HepG2 (cell line): ENCODE results near the gene IBA57. TPM values are rescaled to one million over a fixed set of nuclear protein-coding genes. Genes with fewer than 3 reads are reported as not detected.

Experiments
- ATAC-seq: fragments of 200-7000 bp; cut with Tn5 transposase; 3 replicates; pipeline ENCODE4 v1.9.1; 2020; ENCODE audit warnings: mild to moderate bottlenecking, moderate library complexity
- BruUV-seq: library from RNA; stranded (reverse); fragments of 400-500 nt; replicated peaks from 2 replicates; lab custom pipeline; 2021; lab: Mats Ljungman, UMichigan
- CTCF ChIA-PET: fragments of 300-600 bp; formaldehyde crosslinking; extraction: SDS; loops from one replicate; lab custom pipeline; 2021; ENCODE audit warnings: low total read pairs, inconsistent platforms, low intra/inter-chr PET ratio; lab: Yijun Ruan, JAX
- POLR2A ChIA-PET: fragments of 350-600 bp; sonication (Branson Sonifier 250); formaldehyde crosslinking; loops from one replicate; lab custom pipeline; 2020; ENCODE audit warnings: antibody characterized with exemption, inconsistent platforms; lab: Yijun Ruan, JAX
- DNase-seq: peaks from one replicate; pipeline ENCODE4 v3.0.0-alpha.2; 2015; ENCODE audit warnings: low spot score
- FAIRE-seq: peaks from 3 replicates; lab custom pipeline; 2011; peaks lifted over from hg19 to GRCh38; lab: Jason Lieb, UNC
- H2AFZ ChIP-seq: one replicate; pipeline ENCODE4 v1.6.1; 2011; ENCODE audit warnings: low read length, inconsistent platforms
- H3K27ac ChIP-seq: fragments of 300-600 bp; 3 replicates; pipeline ENCODE4 v1.8.0; 2011; ENCODE audit warnings: mixed run types, mild to moderate bottlenecking, mixed read lengths, low read length, inconsistent platforms; ENCODE audit not compliant: insufficient read depth; ENCODE audit errors: extremely low read length
- H3K27me3 ChIP-seq, 2 experiments: fragments of 200-600 bp in 1 of 2; 2 replicates in 1 of 2; 3 replicates in 1 of 2; pipeline versions ENCODE4 v1.6.0 to v1.8.0; 2011; ENCODE audit warnings: low read length in 2 of 2, mild to moderate bottlenecking in 2 of 2, moderate library complexity in 2 of 2, inconsistent platforms in 1 of 2; ENCODE audit not compliant: insufficient read depth in 2 of 2, control insufficient read depth in 1 of 2
- H3K36me3 ChIP-seq, 2 experiments: fragments of 200-600 bp in 1 of 2; replicated peaks in 1 of 2; 2 replicates in 1 of 2; 3 replicates in 1 of 2; pipeline versions ENCODE4 v1.5.1 to v1.8.0; 2011; ENCODE audit warnings: low read length in 2 of 2, inconsistent platforms in 1 of 2; ENCODE audit not compliant: insufficient read depth in 2 of 2, control insufficient read depth in 1 of 2
- H3K4me1 ChIP-seq: 2 replicates; pipeline ENCODE4 v1.5.1; 2012; ENCODE audit warnings: low read length, inconsistent platforms; ENCODE audit not compliant: insufficient read depth
- H3K4me2 ChIP-seq: 2 replicates; pipeline ENCODE4 v1.6.0; 2011; ENCODE audit warnings: low read depth, low read length, inconsistent platforms
- H3K4me3 ChIP-seq, 3 experiments: fragments of 200-600 bp in 1 of 3; sonication (generic), shearing (Covaris generic) in 1 of 3; replicated peaks in 1 of 3; 2 replicates each; pipeline ENCODE4 v1.5.1; 2011 to 2016; ENCODE audit warnings: low read length in 3 of 3, inconsistent platforms in 2 of 3, low read depth in 2 of 3, mild to moderate bottlenecking in 2 of 3, control low read depth in 1 of 3, mixed read lengths in 1 of 3; ENCODE audit not compliant: insufficient read depth in 1 of 3
- H3K79me2 ChIP-seq: one replicate; pipeline ENCODE4 v1.6.1; 2011; ENCODE audit warnings: low read length, inconsistent platforms; ENCODE audit not compliant: insufficient read depth
- H3K9ac ChIP-seq: 2 replicates; pipeline ENCODE4 v1.6.0; 2011; ENCODE audit warnings: mild to moderate bottlenecking, low read depth, low read length, inconsistent platforms; ENCODE audit not compliant: insufficient read depth
- H3K9me3 ChIP-seq: 2 replicates; pipeline ENCODE4 v1.5.1; 2012; ENCODE audit warnings: mild to moderate bottlenecking, low read length
- H4K20me1 ChIP-seq: 2 replicates; pipeline ENCODE4 v1.6.0; 2011; ENCODE audit warnings: inconsistent platforms, mild to moderate bottlenecking, low read length, moderate library complexity; ENCODE audit not compliant: insufficient read depth
- CEBPB ChIP-seq: IDR thresholded peaks from 2 replicates; pipeline ENCODE4 v1.6.1; 2011; ENCODE audit warnings: low read depth, low read length, improper control_type of control experiment, borderline replicate concordance
- GABPA ChIP-seq, 2 experiments: IDR thresholded peaks; 2 replicates each; pipeline ENCODE4 v1.6.1; 2011 to 2016; ENCODE audit warnings: low read depth in 2 of 2, low read length in 1 of 2, missing biosample characterization in 1 of 2, missing genetic modification characterization in 1 of 2
- HNF4G ChIP-seq, 2 experiments: sonication (generic) in 1 of 2; formaldehyde crosslinking in 1 of 2; IDR thresholded peaks; 2 replicates each; pipeline versions ENCODE4 v1.4.0 to v1.6.1; 2011 to 2020; ENCODE audit warnings: borderline replicate concordance in 2 of 2, low read depth in 2 of 2, mild to moderate bottlenecking in 2 of 2, low read length in 1 of 2, missing genetic modification reagents in 1 of 2, moderate library complexity in 1 of 2
- MAFF ChIP-seq: IDR thresholded peaks from 2 replicates; pipeline ENCODE4 v1.6.1; 2011; ENCODE audit warnings: low read depth, low read length, improper control_type of control experiment
- PHF21A ChIP-seq: sonication (generic); formaldehyde crosslinking; IDR thresholded peaks from 2 replicates; pipeline ENCODE4 v1.5.0; 2020; ENCODE audit warnings: mild to moderate bottlenecking, missing genetic modification reagents
- RAD51 ChIP-seq: fragments of 450-650 bp; IDR thresholded peaks from 2 replicates; pipeline ENCODE4 v1.6.1; 2016; ENCODE audit warnings: borderline replicate concordance
- RFXAP ChIP-seq: sonication (generic); formaldehyde crosslinking; IDR thresholded peaks from 2 replicates; pipeline ENCODE4 v1.4.0; 2020; ENCODE audit warnings: missing genetic modification reagents, borderline replicate concordance
- TEAD3 ChIP-seq: optimal IDR thresholded peaks from 2 replicates; pipeline ENCODE3; 2016; ENCODE audit warnings: borderline replicate concordance
- ZKSCAN5 ChIP-seq: sonication (generic); formaldehyde crosslinking; IDR thresholded peaks from 2 replicates; pipeline ENCODE4 v1.5.1; 2020; ENCODE audit warnings: mild to moderate bottlenecking, missing genetic modification reagents
- ZMYM2 ChIP-seq: sonication (generic); formaldehyde crosslinking; IDR thresholded peaks from 2 replicates; pipeline ENCODE4 v1.8.0; 2022; ENCODE audit warnings: mild to moderate bottlenecking, missing genetic modification reagents
- ZNF296 ChIP-seq: sonication (generic); formaldehyde crosslinking; conservative IDR thresholded peaks from 2 replicates; pipeline ENCODE4 v1.5.0; 2020; ENCODE audit warnings: mild to moderate bottlenecking, missing genetic modification reagents
- ZNF34 ChIP-seq: sonication (generic); formaldehyde crosslinking; IDR thresholded peaks from 2 replicates; pipeline ENCODE4 v1.4.0; 2020; ENCODE audit warnings: mild to moderate bottlenecking, missing genetic modification reagents, borderline replicate concordance
- ZNF382 ChIP-seq: sonication (generic); formaldehyde crosslinking; IDR thresholded peaks from 2 replicates; pipeline ENCODE4 v1.5.0; 2020; ENCODE audit warnings: missing genetic modification reagents, mild to moderate bottlenecking, borderline replicate concordance
- ZNF562 ChIP-seq: sonication (generic); formaldehyde crosslinking; IDR thresholded peaks from 2 replicates; pipeline ENCODE4 v1.8.0; 2022; ENCODE audit warnings: missing genetic modification reagents, borderline replicate concordance
- ZSCAN25 ChIP-seq: sonication (generic); formaldehyde crosslinking; IDR thresholded peaks from 2 replicates; pipeline ENCODE4 v1.8.0; 2022; ENCODE audit warnings: mild to moderate bottlenecking, missing genetic modification reagents
- WGBS: methylation state at CpG from one replicate; pipeline ENCODE4 v1.1.6; 2017; ENCODE audit warnings: low lambda C conversion rate; 5-methylcytosine and 5-hydroxymethylcytosine counted together
- in situ Hi-C: cut with HindIII; loops from 2 replicates; pipeline ENCODE4 v1.10.0; 2017; ENCODE audit warnings: low pct_unique_long_range_greater_than_20kb; ENCODE audit not compliant: extremely low pct_ligation_motif_present
- intact Hi-C: fragments of 100-400 bp; cut with micrococcal nuclease; formaldehyde crosslinking; loops from one replicate; pipeline ENCODE4 v1.10.0; 2022; ENCODE audit not compliant: unreplicated experiment
- polyA plus RNA-seq, 8 experiments: library from polyadenylated mRNA; depleted of rRNA in 3 of 8; stranded (reverse) in 7 of 8; unstranded in 1 of 8; fragments of >200 nt; fragmentation: Illumina TruSeq in 4 of 8; extraction: Trizol in 4 of 8; gene quantifications; 2 replicates each; pipeline versions ENCODE4 v1.2.1 to v1.2.3, GENCODE V29; 2011 to 2016; ENCODE audit warnings: low read depth in 4 of 8, missing spikeins in 1 of 8, mixed read lengths in 1 of 8; ENCODE audit not compliant: insufficient read depth in 1 of 8
- total RNA-seq, 5 experiments: library from RNA; depleted of rRNA; stranded (reverse); fragments of >200 nt; fragmentation: Illumina TruSeq; extraction: Trizol; gene quantifications; 2 replicates each; pipeline ENCODE4 v1.2.3, GENCODE V29; 2016; ENCODE audit warnings: low read depth in 1 of 5
- TF ChIP-seq, protein P1 (sequence below): sonication (generic); formaldehyde crosslinking; IDR thresholded peaks from 2 replicates; pipeline ENCODE4 v1.4.0; 2020; ENCODE audit warnings: missing genetic modification reagents
- TF ChIP-seq, protein P2 (sequence below): IDR thresholded peaks from 2 replicates; pipeline ENCODE4 v1.6.1; 2018; ENCODE audit warnings: missing genetic modification reagents, mild to moderate bottlenecking, missing compliant biosample characterization

IBA57 gene
- total and polyA plus RNA-seq, 2 of the 13 experiments (the other 11 are each of a cell fraction or from before 2014, with no cell fraction given) = 2.3 to 10.2 TPM

DNA sequence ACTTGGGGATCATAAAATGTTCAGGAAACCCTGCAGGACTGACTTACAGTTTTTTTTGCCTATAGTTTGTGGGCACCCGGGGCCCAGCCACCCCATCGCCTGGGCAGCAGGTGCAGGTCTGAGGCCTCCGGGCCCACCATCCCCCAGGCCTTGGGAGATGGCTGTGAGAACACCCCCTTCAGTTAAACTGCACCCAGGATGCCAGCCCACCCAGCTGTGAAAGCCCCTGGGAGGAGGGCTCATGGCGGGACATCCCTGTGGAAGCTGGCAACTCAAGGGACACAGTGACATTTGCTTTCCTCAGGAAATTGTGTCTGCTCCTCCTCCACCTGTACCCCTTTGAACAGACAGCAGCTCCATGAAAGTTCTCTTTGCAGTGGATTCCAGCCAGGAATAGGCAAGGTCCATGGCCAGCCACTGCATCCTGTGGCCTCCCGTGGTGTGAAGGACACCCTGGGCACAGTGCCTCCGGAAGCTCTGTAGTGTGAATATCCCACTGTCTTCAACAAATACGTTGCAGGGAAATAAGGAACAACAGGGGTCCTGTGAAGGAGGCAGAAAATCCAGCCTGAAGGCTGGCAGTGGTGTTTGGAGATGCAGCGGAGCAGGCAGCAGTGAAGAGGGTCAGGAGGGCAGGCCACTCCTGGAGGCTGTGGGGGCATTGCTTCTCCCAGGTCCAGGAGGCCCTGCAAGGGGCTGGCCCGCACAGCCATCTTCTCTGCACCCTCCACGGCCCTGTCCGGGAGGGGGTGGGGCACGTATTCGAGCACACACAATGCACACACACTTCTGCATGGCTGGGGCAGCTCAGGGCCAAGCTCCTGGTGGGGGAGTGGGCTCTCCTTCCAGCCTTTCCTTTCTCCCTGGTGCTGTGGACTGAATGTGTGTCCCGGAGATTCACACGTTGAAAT lies 40.2 kb downstream of the IBA57 start:
- 0 out of 3 replicates have a peak, but pooled peaks have one; percentile 9 for ATAC-seq
- in situ Hi-C loops (no loop called here), intact Hi-C loops (no loop called here)
- Histone ChIP-seq H4K20me1 (no peaks in the 10 kb centered on the region), H3K27me3 (peaks cover 4 to 36% of the 10 kb centered on the region in 2 experiments; a peak in 4 of 5 replicates), H3K4me2 (no peak overlapping the region), H3K4me1 (no peaks in the 10 kb centered on the region), H3K9me3 (no peaks in the 10 kb centered on the region), H3K27ac (no peak overlapping the region), H3K36me3 (no peaks in the 10 kb centered on the region), H3K79me2 (no peaks in the 10 kb centered on the region), H3K9ac (no peak overlapping the region), H3K4me3 (no peak overlapping the region), H2AFZ (no peak overlapping the region)
- POLR2A ChIA-PET = no interaction called here
- CTCF ChIA-PET = no interaction called here
- no TSS peak for BruUV-seq
- no peak for FAIRE-seq
- 12% methylated on average over 7 of the region's 15 CpGs for WGBS
- DNase-seq = no peak
- no peak for TF ChIP-seq ZNF562
- no peak for TF ChIP-seq PHF21A (CRISPR knock-in tag)
- no peak for TF ChIP-seq ZSCAN25 (CRISPR knock-in tag)
- TF ChIP-seq HNF4G (IDR thresholded peaks at IDR 0.05; ENCODE audit: borderline replicate concordance, low read depth, low read length) = no peak
- no peak for TF ChIP-seq HNF4G (CRISPR knock-in tag; IDR thresholded peaks at IDR 0.05; ENCODE audit: borderline replicate concordance, low read depth)
- TF ChIP-seq ZNF34 (CRISPR knock-in tag) = no peak
- TF ChIP-seq ZNF382 (CRISPR knock-in tag) = no peak
- TF ChIP-seq MAFF = no peak
- TF ChIP-seq, protein P1, sequence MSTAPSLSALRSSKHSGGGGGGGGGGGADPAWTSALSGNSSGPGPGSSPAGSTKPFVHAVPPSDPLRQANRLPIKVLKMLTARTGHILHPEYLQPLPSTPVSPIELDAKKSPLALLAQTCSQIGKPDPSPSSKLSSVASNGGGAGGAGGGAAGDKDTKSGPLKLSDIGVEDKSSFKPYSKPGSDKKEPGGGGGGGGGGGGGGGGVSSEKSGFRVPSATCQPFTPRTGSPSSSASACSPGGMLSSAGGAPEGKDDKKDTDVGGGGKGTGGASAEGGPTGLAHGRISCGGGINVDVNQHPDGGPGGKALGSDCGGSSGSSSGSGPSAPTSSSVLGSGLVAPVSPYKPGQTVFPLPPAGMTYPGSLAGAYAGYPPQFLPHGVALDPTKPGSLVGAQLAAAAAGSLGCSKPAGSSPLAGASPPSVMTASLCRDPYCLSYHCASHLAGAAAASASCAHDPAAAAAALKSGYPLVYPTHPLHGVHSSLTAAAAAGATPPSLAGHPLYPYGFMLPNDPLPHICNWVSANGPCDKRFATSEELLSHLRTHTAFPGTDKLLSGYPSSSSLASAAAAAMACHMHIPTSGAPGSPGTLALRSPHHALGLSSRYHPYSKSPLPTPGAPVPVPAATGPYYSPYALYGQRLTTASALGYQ (CRISPR knock-in tag) = no peak
- TF ChIP-seq ZMYM2 = no peak
- no peak for TF ChIP-seq GABPA (IDR thresholded peaks at IDR 0.05; ENCODE audit: low read depth, low read length)
- no peak for TF ChIP-seq GABPA (CRISPR knock-in tag; IDR thresholded peaks at IDR 0.05; ENCODE audit: low read depth)
- TF ChIP-seq ZNF296 = no peak
- no peak for TF ChIP-seq TEAD3
- TF ChIP-seq, protein P2, sequence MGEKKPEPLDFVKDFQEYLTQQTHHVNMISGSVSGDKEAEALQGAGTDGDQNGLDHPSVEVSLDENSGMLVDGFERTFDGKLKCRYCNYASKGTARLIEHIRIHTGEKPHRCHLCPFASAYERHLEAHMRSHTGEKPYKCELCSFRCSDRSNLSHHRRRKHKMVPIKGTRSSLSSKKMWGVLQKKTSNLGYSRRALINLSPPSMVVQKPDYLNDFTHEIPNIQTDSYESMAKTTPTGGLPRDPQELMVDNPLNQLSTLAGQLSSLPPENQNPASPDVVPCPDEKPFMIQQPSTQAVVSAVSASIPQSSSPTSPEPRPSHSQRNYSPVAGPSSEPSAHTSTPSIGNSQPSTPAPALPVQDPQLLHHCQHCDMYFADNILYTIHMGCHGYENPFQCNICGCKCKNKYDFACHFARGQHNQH (CRISPR knock-in tag) = no peak
- TF ChIP-seq CEBPB = no peak
- no peak for TF ChIP-seq ZKSCAN5
- no peak for TF ChIP-seq RFXAP (CRISPR knock-in tag)
- no peak for TF ChIP-seq RAD51
